ENCODE measurements around the gene SLC27A2. TPM values are rescaled to one million over a fixed set of nuclear protein-coding genes. Genes with fewer than 3 reads are reported as not detected.
"Not testable (repeated sequence)": the region's sequence is repeated elsewhere in the genome, so short reads cannot be mapped to it uniquely, and the experiment has no call there.

The SLC27A2 gene
- polyA plus RNA-seq, 3 donors, result 46.9 to 71.1 (median 60.4) TPM

DNA sequence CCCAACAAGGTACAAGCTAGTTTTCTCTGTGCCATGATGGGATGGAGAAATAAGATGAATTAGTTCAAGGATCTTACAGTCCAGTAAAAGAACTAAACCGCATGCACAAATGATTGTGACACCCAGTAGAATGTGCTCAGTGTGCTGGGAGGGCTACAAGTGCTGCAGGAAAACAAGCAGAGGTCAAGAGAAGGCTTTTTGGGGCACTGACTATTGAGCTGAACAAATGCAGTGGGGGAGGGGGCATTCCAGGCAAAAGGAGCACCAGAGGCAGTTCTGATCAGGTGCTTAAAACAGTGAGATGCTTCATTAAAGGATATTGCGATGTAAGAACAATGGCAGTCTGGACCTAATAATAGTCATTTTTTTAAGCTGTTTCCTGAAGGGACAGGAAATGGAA, 6.0 kb downstream of the SLC27A2 start:
- no peak for DNase-seq

DNA sequence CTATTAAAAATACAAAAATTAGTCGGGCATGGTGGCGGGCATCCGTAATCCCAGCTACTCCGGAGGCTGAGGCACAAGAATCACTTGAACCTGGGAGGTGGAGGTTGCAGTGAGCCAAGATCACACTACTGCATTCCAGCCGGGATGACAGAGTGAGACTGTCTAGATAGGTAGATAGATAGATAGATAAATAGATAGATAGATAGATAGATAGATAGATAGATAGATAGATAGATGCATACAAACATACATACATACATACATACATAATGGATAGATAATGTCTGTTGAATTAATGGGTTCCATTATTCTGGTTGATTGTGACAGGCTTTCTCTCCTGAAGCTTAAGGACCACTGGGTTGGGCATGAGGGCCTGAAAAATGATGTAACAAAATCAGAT, 6.8 kb downstream of the SLC27A2 start:
- DNase-seq, result not testable (repeated sequence)

DNA sequence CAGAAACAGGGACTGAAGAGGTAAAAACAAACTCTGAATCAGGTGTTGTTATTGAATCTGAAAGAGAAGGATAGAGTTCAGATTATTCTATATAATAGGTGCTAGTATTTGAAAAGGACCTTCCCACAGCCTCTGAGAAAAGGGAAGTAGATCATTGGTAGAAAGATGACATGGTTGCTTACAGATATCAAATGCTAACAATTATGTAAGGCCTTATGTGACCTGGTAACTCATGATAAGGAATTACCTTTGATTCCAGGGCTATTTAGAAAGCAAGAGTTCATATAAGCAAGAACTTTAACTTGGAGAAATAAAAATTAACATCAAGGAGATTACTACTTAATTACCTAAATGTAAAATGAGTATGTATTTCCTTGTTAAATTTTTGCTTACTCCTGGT, 7.6 kb downstream of the SLC27A2 start:
- DNase-seq, result no peak

DNA sequence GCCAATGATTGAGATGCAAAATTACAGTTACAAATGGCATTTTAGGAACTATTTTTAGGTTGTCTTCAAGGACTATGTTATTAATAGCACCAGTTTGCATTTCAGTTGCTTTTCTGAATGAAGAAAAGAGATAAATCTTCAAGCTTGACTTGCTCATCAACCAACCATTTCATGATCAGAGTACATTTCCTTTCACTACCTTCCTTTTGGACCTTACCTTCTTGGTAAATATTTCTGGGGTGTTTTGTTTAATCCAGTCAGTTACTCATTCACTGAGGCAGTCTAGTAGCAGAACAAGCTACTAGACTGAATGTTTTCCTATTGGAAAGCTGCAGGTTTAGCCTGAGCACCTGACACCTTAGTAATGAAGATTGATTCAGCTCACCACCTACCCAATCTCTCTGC, 8.2 kb downstream of the SLC27A2 start:
- no peak for DNase-seq

DNA sequence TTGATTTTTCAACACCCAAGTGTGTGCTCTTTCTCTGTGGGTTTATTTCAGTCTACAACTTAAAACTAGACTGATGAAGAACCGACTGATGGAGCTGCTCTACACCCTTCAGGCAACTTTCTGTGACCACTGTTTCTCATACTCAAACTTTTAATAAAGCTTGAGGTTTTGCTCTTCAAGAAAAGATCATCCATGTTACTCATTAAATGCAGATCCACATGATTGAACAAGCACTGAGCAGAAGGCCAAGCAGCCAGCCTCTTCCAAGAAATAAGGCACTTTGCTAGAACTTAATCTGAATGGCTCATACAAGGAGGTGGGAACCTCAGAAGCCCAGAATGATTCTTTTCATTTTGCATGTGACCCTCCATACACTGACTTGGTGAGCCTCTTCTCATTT, 8.7 kb downstream of the SLC27A2 start:
- DNase-seq, result no peak

DNA sequence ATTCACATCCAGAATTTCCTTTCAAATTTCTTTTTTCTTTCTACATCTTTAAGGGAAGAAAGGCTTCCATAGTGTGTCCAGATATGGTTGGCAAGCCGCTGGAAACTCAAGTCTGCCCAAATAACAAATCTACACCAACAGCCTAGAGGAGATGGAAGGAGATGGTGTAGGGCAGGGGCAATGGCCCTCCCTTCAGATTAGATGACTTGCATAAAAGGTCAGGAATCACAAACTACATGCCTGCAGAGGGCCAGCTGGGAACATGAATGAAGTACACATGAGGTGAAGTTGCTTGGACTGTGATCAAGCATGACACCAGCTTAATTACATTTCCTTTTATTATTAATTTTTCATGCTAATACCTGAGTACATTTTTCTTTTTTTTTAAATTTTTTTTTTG, 10.2 kb downstream of the SLC27A2 start:
- no peak for DNase-seq

DNA sequence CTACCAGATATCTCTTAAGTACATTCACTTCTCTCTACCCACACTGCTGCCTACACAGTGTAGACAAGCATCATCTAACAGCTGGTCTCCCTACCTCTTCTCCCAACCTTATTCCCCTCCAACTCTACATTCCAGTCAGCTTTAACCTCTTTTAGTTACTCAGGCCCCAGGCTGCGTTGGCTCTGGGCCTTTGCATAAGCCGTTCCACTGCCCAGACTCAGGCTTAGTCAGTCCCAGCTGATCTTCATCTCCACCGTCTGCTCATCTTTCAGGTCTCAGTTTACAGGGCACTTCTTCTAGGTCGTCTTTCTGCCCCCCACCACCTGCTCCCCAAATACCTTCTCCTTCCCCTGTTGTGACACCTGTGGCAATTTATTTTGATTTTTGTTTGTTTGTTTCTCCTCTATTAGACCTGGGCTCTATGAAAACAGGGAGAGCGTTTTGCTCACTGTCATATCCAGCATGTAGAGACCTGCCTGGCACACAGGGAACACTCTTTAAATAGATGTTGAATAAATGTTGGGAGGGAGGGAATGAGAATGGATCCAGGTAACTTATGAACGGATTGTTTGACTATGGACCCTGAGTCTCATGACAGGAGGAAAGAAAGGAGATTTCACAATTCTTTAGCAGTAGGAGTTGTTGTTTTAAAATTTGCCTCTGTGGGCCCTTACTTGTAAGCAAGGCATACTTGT, 11.1 kb downstream of the SLC27A2 start:
- no peak for DNase-seq

DNA sequence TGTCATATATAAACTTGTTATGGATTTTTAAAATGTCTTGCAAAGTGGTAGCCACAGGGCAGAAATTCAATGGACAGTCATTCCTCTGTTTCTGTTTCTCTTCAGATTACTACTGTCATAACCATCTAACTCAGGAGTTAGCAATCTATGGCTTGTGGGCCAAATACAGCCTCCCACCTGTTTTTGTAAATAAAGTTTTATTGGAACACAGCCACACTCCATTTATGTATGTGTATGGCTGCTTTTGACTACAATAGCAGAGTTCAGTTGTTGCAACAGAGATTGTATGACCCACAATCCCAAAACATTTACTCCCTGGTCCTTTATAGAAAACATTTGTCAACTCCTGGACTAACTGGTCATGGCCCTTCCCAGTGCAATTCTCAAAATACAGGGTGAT, 20.0 kb downstream of the SLC27A2 start:
- DNase-seq, result no peak

DNA sequence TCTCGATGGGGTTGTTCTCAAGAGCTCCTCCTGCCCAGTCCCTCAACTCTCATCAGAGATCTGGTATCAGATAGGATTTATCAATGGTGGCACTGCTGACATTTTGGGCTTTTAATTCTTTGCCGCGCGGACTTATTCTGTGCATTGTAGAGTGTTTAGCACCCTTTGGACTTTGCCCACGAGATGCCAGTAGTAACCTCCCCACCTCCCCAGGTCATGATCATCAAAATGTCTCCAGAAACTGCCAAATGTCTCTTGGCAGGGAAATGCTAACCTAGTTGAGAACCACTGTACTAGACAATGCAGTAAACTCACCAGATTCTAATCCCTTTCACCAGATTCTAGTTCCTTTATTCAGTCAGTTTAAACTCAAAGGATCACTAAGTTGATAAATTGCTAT, 24.0 kb downstream of the SLC27A2 start:
- no peak for DNase-seq

DNA sequence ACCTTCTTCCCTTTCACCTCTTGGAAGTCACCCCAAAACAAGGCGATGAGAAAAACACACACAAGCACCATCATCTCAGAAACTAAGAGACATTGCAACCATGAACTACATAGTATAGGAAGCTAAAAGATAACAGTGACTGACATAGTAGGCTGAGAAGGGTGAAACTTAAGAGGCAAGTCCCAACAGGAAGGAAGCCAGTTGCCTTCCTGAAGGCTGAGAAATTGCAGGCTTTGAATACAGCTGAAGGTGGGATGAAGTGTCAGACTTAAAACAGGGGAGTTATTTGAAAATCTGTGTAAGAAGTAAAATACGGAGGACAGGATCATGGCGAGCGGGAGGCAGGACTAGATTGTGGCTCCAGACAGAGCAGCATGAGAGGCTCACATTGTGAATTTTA, 27.8 kb downstream of the SLC27A2 start:
- no peak for DNase-seq

DNA sequence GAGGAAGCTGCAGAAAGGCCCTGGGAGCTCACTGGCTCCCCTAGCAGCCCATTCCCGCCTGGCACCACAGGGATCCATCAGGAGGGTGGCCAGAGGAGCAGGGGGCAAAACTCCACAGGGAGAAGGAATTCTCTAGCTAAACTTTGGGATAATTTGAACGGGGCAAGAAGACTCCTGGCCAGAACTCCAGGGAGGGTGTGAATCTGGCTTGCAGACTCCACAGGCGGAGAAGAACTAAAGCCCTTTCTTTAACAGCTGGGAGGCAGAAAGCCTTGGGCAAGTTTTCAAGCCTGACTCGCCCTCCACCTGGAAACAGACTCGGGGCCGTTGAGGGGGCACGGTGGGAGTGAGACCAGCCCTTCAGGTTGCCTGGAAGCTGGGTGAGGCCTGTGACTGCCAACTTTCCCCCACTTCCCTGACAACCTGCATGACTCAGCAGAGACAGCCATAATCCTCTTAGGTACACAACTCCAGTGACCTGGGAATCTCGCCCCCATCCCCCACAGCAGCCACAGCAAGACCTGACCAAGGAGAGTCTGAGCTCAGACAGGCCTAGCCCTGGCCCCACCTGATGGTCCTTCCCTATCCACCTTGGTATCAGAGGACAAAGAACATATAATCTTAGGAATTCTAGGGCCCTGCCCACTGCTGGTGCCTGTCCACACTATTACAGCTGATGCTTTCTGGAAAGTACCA, 28.6 kb downstream of the SLC27A2 start:
- DNase-seq, result no peak

DNA sequence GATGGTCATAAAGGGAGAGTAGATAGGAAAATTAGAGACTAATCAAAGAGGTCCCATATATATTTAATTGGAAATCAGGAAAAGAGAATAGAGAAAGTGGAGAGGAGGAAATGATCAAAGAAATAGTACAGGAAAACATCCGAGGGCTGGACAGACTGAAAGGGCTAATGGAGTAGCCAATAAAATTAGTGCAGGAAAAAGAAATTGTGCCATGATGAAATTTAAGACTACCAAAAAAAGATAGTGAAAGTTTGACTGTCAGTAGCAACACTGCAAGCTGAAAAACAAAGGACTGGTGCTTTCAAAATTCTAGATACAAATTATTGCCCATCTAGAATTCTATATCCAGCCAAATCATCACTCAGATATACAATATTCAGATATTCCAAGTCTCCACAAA, 36.3 kb downstream of the SLC27A2 start:
- DNase-seq, result no peak

DNA sequence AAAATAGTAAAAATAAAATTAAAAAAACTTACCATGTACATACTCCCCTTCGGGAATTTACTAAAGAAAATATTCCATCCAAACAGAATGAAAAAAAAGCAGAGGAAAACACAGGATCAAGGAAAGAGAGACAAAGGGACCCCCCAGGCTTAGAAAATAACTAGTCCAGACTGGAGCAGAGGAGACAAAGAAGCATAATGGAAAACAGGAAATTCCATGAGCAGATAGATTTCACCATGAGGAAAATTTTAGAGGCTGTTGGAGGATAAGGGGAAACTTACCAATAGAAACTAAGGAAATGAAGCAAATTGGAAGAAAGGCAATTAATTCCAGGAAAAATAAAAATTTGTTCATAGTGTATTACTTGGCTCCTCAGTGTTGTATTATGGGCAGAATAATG, 36.7 kb downstream of the SLC27A2 start:
- no peak for DNase-seq

DNA sequence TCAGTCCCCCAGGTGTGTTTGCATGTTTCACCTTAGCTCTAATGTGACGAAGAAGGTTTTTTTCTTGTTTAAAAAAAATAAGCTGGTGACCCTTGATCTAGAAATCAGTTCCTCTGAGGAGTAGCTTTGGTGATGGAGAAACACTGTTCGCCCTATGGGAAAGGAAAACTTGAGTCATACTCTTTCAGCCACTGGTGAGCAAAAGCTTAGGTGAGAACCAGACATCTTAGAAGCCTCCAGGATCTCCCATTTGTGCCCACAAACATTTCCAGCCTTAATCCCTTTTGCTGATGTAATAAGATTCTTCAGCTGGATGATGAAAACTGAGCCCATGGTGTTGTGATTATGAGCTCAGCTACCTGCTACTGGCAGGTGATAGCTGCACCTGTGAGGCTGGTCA, 37.8 kb downstream of the SLC27A2 start:
- DNase-seq, result no peak

DNA sequence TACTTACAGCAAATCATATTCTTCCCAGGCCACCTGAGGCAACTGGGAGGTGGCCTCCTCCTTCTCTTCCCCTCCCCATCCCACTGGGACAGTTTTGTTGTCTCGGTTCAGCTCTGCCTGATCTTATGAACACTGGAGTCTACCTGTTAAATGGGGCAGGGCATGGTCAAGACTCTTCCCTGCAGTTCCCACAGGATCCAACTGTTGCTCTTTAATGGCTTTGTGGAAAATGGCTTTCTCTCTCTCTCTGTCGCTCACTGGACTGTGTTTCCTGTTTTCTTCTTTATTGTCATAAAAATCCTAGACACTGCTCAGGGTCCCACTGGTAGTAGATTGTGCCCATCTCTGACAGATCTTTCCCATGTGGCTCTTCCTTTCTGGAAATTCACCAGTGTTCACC, 40.2 kb downstream of the SLC27A2 start:
- DNase-seq, result no peak

DNA sequence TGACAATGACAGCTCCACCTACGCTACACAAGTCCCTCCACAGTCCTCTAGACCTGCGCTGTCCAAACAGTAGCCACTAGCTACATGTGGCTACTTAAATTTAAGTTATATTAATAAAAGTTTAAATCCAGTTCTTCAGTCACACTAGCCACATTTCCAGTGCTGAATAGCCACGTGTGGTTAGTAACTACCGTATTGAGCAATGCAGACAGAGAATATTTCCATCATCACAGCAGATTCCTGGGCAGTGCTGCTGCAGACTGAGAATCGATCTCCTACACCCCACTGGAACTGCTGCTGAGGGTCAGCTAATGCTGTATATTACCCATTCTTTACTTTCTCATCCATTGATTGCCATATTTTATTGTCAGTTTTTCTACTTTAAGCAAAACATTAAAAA, 42.6 kb downstream of the SLC27A2 start:
- no peak for DNase-seq

DNA sequence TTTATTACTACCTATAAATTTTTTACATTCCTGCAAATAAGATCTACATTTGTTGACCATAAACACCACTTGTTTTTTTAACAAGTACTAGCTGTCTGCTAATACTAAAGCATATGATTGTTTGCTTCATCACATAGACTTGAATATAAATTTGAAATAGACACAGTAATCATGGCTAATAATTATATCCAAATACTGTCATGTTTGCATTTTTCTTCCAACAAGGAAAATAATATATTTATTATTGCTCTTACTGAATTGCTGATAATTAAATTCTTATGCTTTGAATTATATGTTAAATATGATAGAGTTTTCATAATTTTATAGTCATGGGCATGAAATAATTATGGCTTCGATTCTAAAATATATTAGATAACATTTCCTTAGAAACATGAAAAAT, 43.1 kb downstream of the SLC27A2 start:
- no peak for DNase-seq

DNA sequence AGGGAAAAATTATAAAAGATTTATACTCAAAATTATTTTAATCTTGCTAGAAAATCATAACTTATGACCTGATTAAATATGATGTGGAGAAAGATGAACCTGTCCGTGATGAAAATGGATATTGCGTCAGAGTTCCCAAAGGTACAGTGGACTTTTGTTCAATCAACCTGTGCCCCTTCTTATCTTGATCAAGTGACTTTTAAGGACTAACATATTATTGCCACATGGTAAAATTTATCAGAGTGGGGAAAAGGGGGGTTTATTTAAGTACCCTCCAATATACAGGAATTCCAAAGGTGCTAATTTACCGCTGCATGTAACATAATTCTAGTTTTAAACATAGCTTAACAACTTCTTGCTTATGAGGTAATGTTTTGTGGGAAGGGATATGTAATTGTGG, 43.9 kb downstream of the SLC27A2 start:
- DNase-seq, result no peak

DNA sequence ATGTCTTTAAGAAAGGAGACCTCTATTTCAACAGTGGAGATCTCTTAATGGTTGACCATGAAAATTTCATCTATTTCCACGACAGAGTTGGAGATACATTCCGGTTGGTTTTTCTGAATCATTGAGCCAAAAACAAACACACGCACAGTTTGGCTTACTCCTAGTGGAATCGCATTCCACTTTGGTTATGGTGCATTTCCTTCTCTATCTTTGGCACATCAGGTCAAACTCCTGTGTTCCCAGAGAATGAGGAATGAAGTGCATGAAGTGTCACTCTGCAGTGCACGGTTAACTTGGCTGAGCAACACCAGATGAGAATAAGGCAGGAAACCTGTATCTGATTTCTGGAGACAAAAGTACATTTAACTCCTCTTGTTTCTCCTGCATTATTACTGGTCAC, 45.1 kb downstream of the SLC27A2 start:
- no peak for DNase-seq

DNA sequence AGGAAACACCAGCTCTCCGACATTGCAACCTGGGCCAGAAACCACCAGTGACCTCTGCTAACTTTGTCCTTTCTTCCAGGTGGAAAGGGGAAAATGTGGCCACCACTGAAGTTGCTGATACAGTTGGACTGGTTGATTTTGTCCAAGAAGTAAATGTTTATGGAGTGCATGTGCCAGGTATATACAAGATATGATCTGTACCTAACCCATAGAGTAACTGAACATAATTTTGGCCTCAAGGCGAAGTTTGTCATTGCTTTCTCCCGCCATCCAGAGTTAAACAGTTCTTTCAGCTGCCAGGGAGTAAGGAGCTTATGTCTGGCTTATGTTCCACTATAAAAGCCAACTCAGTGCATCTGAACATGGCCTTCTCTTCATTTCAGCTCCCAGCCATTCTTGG, 46.9 kb downstream of the SLC27A2 start:
- no peak for DNase-seq

DNA sequence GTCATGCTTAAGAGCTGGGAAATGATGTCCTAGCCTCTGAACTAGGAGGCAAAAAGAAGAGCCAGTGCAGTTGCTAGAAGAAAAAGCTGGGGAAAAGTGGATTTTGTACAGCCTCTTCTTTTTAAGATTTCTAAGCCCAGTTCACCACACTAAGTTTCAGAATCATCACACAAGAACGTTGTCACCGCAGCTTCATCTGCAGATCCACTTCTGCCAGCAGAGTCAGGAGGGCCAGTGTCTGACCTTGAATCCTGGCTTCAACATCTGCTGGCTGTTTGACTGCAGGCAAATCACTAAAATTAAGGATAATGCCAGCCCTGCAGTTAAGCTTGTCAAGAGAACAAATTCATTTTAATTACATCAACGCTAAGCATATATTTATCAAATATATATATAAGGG, 47.3 kb downstream of the SLC27A2 start:
- no peak for DNase-seq

DNA sequence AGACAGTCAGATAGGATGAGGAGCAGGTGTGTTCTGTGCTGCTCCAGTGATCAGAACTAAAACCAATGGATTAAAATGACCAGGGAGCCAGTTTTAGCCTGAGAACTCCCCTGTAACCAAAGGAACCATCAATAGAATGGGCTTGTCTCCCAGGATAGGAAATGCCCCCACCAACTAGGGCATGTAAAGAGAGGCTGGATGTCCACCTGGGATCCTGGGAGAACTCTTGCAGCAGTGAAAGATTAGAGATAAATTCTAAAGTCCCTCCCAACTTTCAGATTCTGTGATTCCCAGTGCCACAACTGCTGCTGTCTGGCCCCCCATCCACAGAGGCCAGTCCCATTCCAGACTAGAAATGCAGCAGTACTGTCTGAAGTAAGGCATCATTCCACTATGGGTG, 49.8 kb downstream of the SLC27A2 start:
- no peak for DNase-seq

DNA sequence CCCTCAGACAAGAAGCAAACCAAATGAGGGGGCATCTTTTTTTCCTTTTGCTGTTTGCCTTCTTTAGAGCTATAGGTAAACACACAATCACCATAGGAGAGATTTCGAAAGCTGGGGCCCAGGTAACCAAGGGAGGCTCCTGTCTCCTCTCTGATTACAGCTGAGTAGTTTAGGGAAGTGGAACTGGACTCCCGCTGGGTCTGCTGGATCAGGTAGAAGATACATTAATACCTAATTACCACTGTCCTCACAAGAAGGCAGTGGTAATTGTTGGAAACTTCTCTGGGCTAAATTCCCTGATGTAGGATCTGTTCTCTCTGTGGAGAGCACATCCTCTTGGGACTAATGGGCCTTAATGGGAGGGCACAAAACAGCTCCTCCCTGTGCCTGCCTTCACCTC, 50.8 kb downstream of the SLC27A2 start:
- no peak for DNase-seq

DNA sequence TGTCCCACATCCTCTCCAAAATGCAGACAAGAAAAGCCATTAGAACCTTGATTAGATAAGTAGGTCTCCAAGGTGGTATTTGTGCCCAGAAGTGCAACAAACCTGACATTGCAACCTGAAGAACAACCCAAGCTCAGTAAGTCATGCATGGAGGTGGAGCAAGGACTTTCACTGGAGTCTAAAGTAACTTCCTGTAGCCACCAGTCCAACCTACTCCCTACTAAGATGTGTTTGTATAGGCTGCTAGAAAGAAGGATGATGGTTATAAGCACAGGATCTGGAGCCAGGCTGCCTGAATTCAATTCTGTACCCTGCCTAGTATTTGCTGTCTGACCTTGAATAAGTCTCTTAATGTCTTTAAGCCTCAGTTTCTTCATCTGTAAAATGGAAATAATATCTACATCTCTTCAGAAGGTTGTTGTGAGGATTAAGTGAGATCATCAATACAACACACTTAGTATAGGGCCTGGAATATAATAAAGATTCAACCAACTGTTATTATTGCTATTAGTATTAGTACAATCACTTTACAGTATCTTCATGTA, 51.3 kb downstream of the SLC27A2 start:
- DNase-seq, result no peak
